Rectal smooth muscle tissue (tissue), 1 donor: ENCODE results near the gene SCUBE3.

Experiments used
- H3K27ac ChIP-seq: one replicate; pipeline ENCODE4 v1.7.0; 2013; ENCODE audit warnings: low read depth, low read length, inconsistent platforms
- H3K27me3 ChIP-seq: one replicate; pipeline ENCODE4 v1.7.0; 2013; ENCODE audit warnings: low read length; ENCODE audit not compliant: control insufficient read depth, insufficient read depth
- H3K36me3 ChIP-seq: one replicate; pipeline ENCODE4 v1.7.0; 2013; ENCODE audit warnings: low read length; ENCODE audit not compliant: control insufficient read depth, insufficient read depth
- H3K4me1 ChIP-seq: one replicate; pipeline ENCODE4 v1.7.0; 2013; ENCODE audit warnings: low read length; ENCODE audit not compliant: control insufficient read depth, insufficient read depth
- H3K4me3 ChIP-seq: one replicate; pipeline ENCODE4 v1.7.0; 2013; ENCODE audit warnings: low read length
- H3K9ac ChIP-seq: one replicate; pipeline ENCODE4 v1.7.0; 2013; ENCODE audit warnings: low read length

Gene SCUBE3

GRCh38 chr6:35294308-35294945 lies 80.7 kb downstream of the SCUBE3 start:
- H3K36me3 ChIP-seq: peaks cover 39% of the 10 kb centered on the region
- H3K27ac ChIP-seq: no peak overlapping the region
- H3K4me3 ChIP-seq: no peak overlapping the region
- no peaks in the 10 kb centered on the region for H3K4me1 ChIP-seq
- no peak overlapping the region for H3K9ac ChIP-seq
- H3K27me3 ChIP-seq: no peaks in the 10 kb centered on the region

- Histone ChIP-seq H3K36me3 (peaks cover 33% of the 10 kb centered on the region), H3K27me3 (no peaks in the 10 kb centered on the region), H3K9ac (no peak overlapping the region)
Measured at GRCh38 chr6:35295036-35295435, 81.3 kb downstream of the SCUBE3 start.

GRCh38 chr6:35295521-35296315 lies 82.0 kb downstream of the SCUBE3 start:
- Histone ChIP-seq H3K4me3 (no peak overlapping the region), H3K4me1 (no peaks in the 10 kb centered on the region), H3K27ac (no peak overlapping the region), H3K9ac (no peak overlapping the region), H3K27me3 (no peaks in the 10 kb centered on the region), H3K36me3 (peaks cover 27% of the 10 kb centered on the region)

More at GRCh38 chr6:35295036-35295435, 81.3 kb downstream of the SCUBE3 start:
- no peak overlapping the region for H3K27ac ChIP-seq
- no peak overlapping the region for H3K4me3 ChIP-seq
- no peaks in the 10 kb centered on the region for H3K4me1 ChIP-seq

- H3K4me1 ChIP-seq: no peaks in the 10 kb centered on the region
- no peak overlapping the region for H3K9ac ChIP-seq
- peak overlapping the region; percentile 23 for H3K4me3 ChIP-seq
- no peaks in the 10 kb centered on the region for H3K27me3 ChIP-seq
- H3K36me3 ChIP-seq: peaks cover 14% of the 10 kb centered on the region
- no peak overlapping the region for H3K27ac ChIP-seq
Measured at GRCh38 chr6:35296931-35297600, 83.3 kb downstream of the SCUBE3 start.

GRCh38 chr6:35297601-35298481 lies 84.1 kb downstream of the SCUBE3 start, which contains the start of gene DEF6:
DEF6 (plus strand) TSS chr6:35297818; CDS start chr6:35297857, 39 bp downstream.
- Histone ChIP-seq H3K4me3 (peak within 1 kb of the TSS; percentile 84), H3K27me3 (no peaks in the 10 kb centered on the region), H3K27ac (no peak within 1 kb of the TSS), H3K9ac (peak within 1 kb of the TSS; percentile 70), H3K36me3 (peaks cover 11% of the 10 kb centered on the region), H3K4me1 (no peaks in the 10 kb centered on the region)

GRCh38 chr6:35298625-35299140 lies 84.9 kb downstream of the SCUBE3 start:
- no peak overlapping the region for H3K27ac ChIP-seq
- H3K4me3 ChIP-seq: peak overlapping the region; percentile 84
- peaks cover 8% of the 10 kb centered on the region for H3K36me3 ChIP-seq
- no peaks in the 10 kb centered on the region for H3K27me3 ChIP-seq
- H3K4me1 ChIP-seq: no peaks in the 10 kb centered on the region
- H3K9ac ChIP-seq: peak overlapping the region; percentile 33

- peak overlapping the region; percentile 3 for H3K4me3 ChIP-seq
- H3K27ac ChIP-seq: no peak overlapping the region
- peaks cover 5% of the 10 kb centered on the region for H3K36me3 ChIP-seq
- no peak overlapping the region for H3K9ac ChIP-seq
- H3K27me3 ChIP-seq: no peaks in the 10 kb centered on the region
- H3K4me1 ChIP-seq: no peaks in the 10 kb centered on the region
Measured at GRCh38 chr6:35299674-35300073, 85.9 kb downstream of the SCUBE3 start.

GRCh38 chr6:35300848-35301247 lies 87.1 kb downstream of the SCUBE3 start:
- H3K27ac ChIP-seq: no peak overlapping the region
- peak overlapping the region; percentile 6 for H3K4me3 ChIP-seq
- H3K4me1 ChIP-seq: no peaks in the 10 kb centered on the region

More at GRCh38 chr6:35300848-35301247, 87.1 kb downstream of the SCUBE3 start:
- Histone ChIP-seq H3K27me3 (no peaks in the 10 kb centered on the region), H3K9ac (no peak overlapping the region), H3K36me3 (no peaks in the 10 kb centered on the region)
